B cell (primary cell): ENCODE measurements around the gene WFS1.

ENCODE experiments used
- CTCF ChIP-seq: fragments of 200-600 bp; IDR thresholded peaks from one replicate; pipeline ENCODE4 v1.8.0; 2022; ENCODE audit warnings: antibody characterized with exemption, mild to moderate bottlenecking
- EZH2 ChIP-seq: IDR thresholded peaks from 2 replicates; pipeline ENCODE4 v1.6.1; 2012; ENCODE audit warnings: borderline replicate concordance, low read depth, mild to moderate bottlenecking, moderate library complexity, low read length; ENCODE audit not compliant: insufficient read depth, poor library complexity, severe bottlenecking

GRCh38 chr4:6343939-6344408 is 74.3 kb downstream of the WFS1 start:
- no peak for TF ChIP-seq CTCF
- no peak for TF ChIP-seq EZH2
